ENCODE results near the gene BMPR1B.

BMPR1B gene

DNA sequence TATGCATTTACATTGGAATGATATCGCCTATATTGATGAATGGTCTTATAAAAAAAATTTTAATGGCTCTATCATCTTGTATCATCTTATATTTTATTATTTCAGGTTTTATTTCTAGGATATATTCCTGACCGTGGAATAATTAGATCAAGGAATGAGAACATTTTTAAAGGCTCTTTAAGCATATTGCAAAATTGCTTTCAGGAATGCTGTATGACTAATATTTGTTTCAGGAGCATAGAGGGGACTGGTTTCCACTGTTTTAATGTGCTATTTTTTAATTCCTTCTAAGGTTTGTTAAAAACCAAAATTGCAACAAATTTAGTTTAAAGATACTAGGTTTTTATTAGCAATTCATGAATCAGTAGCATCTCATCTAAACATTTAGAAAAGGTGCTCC, 120.2 kb downstream of the BMPR1B start:
- Histone ChIP-seq H3K4me3 (no peak overlapping the region), H3K27ac (no peak overlapping the region)
- no peak for DNase-seq (ENCODE audit: low spot score)
- TF ChIP-seq CTCF (IDR thresholded peaks at IDR 0.05): no peak

GRCh38 chr4:94880956-94881355, 123.2 kb downstream of the BMPR1B start:
- no peak for TF ChIP-seq CTCF (IDR thresholded peaks at IDR 0.05)
- Histone ChIP-seq H3K4me3 (no peak overlapping the region), H3K27ac (no peak overlapping the region)
- no peak for DNase-seq (ENCODE audit: low spot score)

DNA sequence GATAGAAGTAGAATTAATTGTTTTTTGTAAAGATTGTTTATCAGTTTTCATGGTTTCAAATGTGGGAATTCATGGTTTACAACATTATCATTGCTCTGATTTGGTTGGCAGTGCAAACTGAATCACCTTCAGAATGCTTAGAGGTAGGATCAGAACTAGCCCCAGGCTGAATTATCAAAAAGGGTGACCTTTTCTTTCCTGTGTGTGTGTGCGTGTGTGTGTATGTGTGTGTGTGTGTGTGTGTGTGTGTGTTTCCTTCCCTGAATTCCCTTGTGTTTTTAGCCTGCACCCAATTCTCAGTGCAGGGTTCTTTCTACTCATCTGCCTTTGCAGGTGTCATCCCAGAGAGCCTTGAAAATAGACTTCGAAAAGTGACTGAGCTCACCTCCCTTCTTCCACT, 125.0 kb downstream of the BMPR1B start:
- no peak for DNase-seq (ENCODE audit: low spot score)
- no peak overlapping the region for H3K27ac ChIP-seq
- H3K4me3 ChIP-seq: no peak overlapping the region
- TF ChIP-seq CTCF (IDR thresholded peaks at IDR 0.05): no peak

- no peak for DNase-seq (ENCODE audit: low spot score)
- no peak overlapping the region for H3K27ac ChIP-seq
- no peak for TF ChIP-seq CTCF (IDR thresholded peaks at IDR 0.05)
- no peak overlapping the region for H3K4me3 ChIP-seq
Measured at GRCh38 chr4:94887027-94887426, 129.3 kb downstream of the BMPR1B start.

GRCh38 chr4:94889523-94889922, 131.8 kb downstream of the BMPR1B start:
- H3K27ac ChIP-seq: no peak overlapping the region

DNA sequence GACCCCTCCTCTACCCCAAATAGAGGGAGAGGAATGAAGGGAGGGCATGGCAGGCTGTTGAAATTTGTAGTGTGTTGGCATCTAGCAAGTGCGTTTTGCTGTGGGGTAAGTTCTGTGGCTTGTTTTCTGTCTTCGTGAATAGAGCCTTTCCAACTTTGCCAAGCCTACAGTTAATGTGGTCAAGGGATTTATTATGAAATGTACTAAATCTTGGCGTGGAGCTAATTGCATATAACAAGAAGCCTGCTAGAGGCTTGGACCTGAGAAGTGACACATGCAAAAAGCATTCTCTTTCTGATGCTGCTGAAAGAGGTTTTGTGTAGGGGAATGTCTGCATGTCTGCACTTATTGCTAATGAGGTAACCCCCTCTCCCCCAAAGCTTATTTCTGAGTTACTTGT, 132.2 kb downstream of the BMPR1B start:
- Histone ChIP-seq H3K27ac (no peak overlapping the region), H3K4me3 (no peak overlapping the region)
- no peak for TF ChIP-seq CTCF (IDR thresholded peaks at IDR 0.05)
- DNase-seq (ENCODE audit: low spot score): no peak

More at GRCh38 chr4:94889523-94889922, 131.8 kb downstream of the BMPR1B start:
- H3K4me3 ChIP-seq: no peak overlapping the region
- DNase-seq (ENCODE audit: low spot score): no peak
- no peak for TF ChIP-seq CTCF (IDR thresholded peaks at IDR 0.05)

- H3K4me3 ChIP-seq: no peak overlapping the region
- no peak for DNase-seq (ENCODE audit: low spot score)
- no peak overlapping the region for H3K27ac ChIP-seq
- no peak for TF ChIP-seq CTCF (IDR thresholded peaks at IDR 0.05)
Measured at GRCh38 chr4:94890579-94890978, 132.8 kb downstream of the BMPR1B start.

Measured in coronary artery (tissue), 2 donors.